Measurements from ENCODE around the gene RASEF.

GRCh38 chr9:82998409-82998808 is 64.5 kb downstream of the RASEF start:
- TF ChIP-seq POLR2A (IDR thresholded peaks at IDR 0.05): no peak
- TF ChIP-seq CTCF (IDR thresholded peaks at IDR 0.05): no peak
- no peak for TF ChIP-seq EP300 (IDR thresholded peaks at IDR 0.05)
- no peak for TF ChIP-seq POLR2AphosphoS5 (IDR thresholded peaks at IDR 0.05)

Measured in gastroesophageal sphincter (tissue), 3 donors.